Naive B cell (primary cell): Measurements from ENCODE around the gene CLBA1. TPM values are rescaled to one million over a fixed set of nuclear protein-coding genes. Genes with fewer than 3 reads are reported as not detected.
A peak's percentile ranks its signal among the peaks of the same experiment; 100 is the strongest.

ENCODE experiments used
- ATAC-seq, 2 donors: fragments of 150-1000 bp; cut with Tn5 transposase; 2 replicates each; pipeline ENCODE4 v1.10.0; 2021; ENCODE audit warnings: low read depth in 2 of 2, mild to moderate bottlenecking in 2 of 2, moderate library complexity in 2 of 2
- DNase-seq: peaks from one replicate; pipeline ENCODE4 v3.0.0; 2022
- H3K27ac Mint-ChIP-seq, 6 donors: one replicate each; pipeline ENCODE4 v1.8.0; 2020 to 2022; ENCODE audit warnings: mild to moderate bottlenecking in 6 of 6, mixed read lengths in 6 of 6, moderate library complexity in 5 of 6, inconsistent platforms in 2 of 6
- H3K27me3 Mint-ChIP-seq, 3 donors: one replicate each; pipeline ENCODE4 v1.8.0; 2021 to 2022; ENCODE audit warnings: mixed read lengths in 3 of 3, mild to moderate bottlenecking in 1 of 3
- H3K36me3 Mint-ChIP-seq, 2 donors: one replicate each; pipeline ENCODE4 v1.8.0; 2020 to 2022; ENCODE audit warnings: mixed read lengths in 2 of 2, inconsistent platforms in 1 of 2, mild to moderate bottlenecking in 1 of 2
- H3K4me1 Mint-ChIP-seq, 3 donors: one replicate each; pipeline ENCODE4 v1.8.0; 2020 to 2022; ENCODE audit warnings: mixed read lengths in 3 of 3, inconsistent platforms in 1 of 3, mild to moderate bottlenecking in 1 of 3, moderate library complexity in 1 of 3
- H3K4me3 Mint-ChIP-seq, 8 donors: one replicate each; pipeline ENCODE4 v1.8.0; 2020 to 2022; ENCODE audit warnings: mild to moderate bottlenecking in 8 of 8, mixed read lengths in 8 of 8, moderate library complexity in 8 of 8, inconsistent platforms in 2 of 8
- H3K9me3 Mint-ChIP-seq, 7 donors: one replicate each; pipeline ENCODE4 v1.8.0; 2020 to 2022; ENCODE audit warnings: mixed read lengths in 7 of 7, mild to moderate bottlenecking in 5 of 7, inconsistent platforms in 2 of 7, moderate library complexity in 1 of 7
- polyA plus RNA-seq, 6 donors: library from polyadenylated mRNA; unstranded; fragments of 300-500 nt; fragmentation: Illumina TruSeq; gene quantifications; one replicate each; pipeline ENCODE4 v1.2.3, GENCODE V29; 2021; ENCODE audit warnings: low read depth in 6 of 6

Gene CLBA1
- polyA plus RNA-seq, 6 donors from 2014 or later: 0.59 to 1.1 (median 0.85) TPM; not detected in 1

GRCh38 chr14:104968153-104968527 is 17.4 kb upstream of the CLBA1 start:
- Mint-ChIP-seq H3K36me3 (no peaks in the 10 kb centered on the region), H3K4me3 (peak overlapping the region in 1 of 8 donors; percentile 3), H3K27ac (no peak overlapping the region), H3K9me3 (no peaks in the 10 kb centered on the region), H3K27me3 (peaks cover 4 to 38% (median 18%) of the 10 kb centered on the region in 3 donors), H3K4me1 (peaks cover 2 to 8% (median 4%) of the 10 kb centered on the region in 3 donors)
- ATAC-seq (no peak), DNase-seq (no peak)

- Mint-ChIP-seq H3K4me3 (peak overlapping the region in 3 of 8 donors; percentile 3 to 35 (median 15)), H3K4me1 (peaks cover 2 to 8% (median 4%) of the 10 kb centered on the region in 3 donors), H3K9me3 (no peaks in the 10 kb centered on the region), H3K27me3 (peaks cover 4 to 38% (median 18%) of the 10 kb centered on the region in 3 donors), H3K27ac (peak overlapping the region in 1 of 6 donors; percentile 30), H3K36me3 (no peaks in the 10 kb centered on the region)
- ATAC-seq (peak in 1 of 2 donors; percentile 45), DNase-seq (no peak)
These were observed 16.8 kb upstream of the CLBA1 start for GRCh38 chr14:104968541-104969401.

DNA sequence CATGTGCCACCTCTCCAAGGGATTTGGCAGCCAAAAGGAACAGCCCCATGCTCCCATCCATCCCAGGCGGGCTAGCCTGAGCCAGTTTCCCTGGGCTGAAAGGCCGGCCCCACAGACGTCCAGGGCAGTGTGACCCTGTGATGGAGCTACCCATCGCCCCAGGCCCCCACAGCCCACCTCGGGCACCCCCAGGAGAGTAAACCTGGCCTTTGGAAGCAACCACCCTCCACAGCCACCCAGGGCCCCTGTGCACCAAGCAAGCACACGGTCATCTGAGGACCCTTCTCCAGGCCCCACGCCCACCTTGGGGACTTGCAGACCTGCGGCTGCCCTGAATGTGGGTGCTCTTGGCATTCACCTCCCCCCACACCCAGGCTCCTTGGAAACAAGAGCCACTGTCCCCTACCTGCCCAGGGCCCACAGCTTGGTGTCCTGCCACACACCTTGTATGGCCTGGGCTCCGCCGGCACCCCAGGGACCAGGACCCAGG is 15.8 kb upstream of the CLBA1 start:
- H3K36me3 Mint-ChIP-seq: no peaks in the 10 kb centered on the region
- no peak for ATAC-seq
- no peak for DNase-seq
- H3K27ac Mint-ChIP-seq: no peak overlapping the region
- H3K27me3 Mint-ChIP-seq: peaks cover 4 to 46% (median 26%) of the 10 kb centered on the region in 3 donors
- H3K4me3 Mint-ChIP-seq: no peak overlapping the region
- H3K9me3 Mint-ChIP-seq: no peaks in the 10 kb centered on the region
- H3K4me1 Mint-ChIP-seq: peaks cover 2 to 8% (median 4%) of the 10 kb centered on the region in 3 donors

DNA sequence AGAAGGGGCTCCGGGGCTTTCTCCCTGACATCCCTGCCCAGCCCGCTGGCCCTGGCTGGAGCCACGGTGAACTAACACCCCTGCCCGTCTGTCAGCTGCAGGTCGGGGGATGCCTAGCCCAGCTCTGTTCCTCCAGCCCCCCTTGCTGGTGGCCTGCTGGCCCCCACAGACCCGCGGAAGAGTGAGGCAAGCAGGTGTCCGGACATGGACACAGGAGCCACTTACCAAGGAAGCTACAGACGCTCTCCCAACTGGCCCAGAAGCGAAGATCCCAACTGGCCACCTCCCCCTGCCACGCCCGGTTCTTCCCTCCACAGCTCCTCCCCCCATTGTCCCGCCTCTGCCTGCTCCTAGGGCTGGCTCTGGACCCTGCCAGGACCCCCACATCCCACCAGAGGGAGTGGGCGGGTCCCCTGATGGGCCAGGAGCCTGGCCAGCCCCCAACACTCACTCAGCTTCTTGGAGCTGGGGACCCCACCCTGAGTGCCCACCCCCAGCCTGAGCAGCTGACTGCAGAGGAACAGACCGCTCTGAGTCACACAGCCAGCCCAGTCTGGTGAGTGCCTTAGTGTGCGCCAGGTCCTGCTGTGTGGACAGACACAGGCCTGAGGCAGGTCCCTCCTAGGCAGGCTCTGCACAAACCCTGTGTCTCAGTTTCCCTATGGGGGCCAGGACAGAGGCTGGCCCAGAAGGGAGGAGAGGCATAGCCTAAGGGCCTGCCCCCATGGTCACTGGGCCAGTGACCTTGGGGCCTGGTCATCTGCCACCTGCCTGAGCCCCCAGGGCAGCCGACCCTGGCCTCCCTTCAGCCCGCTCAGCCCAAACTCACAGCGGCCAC is 15.1 kb upstream of the CLBA1 start:
- Mint-ChIP-seq H3K4me3 (peak overlapping the region in 1 of 8 donors; percentile 59), H3K27me3 (peaks cover 4 to 48% (median 27%) of the 10 kb centered on the region in 3 donors), H3K4me1 (peaks cover 2 to 9% (median 4%) of the 10 kb centered on the region in 3 donors), H3K36me3 (no peaks in the 10 kb centered on the region), H3K27ac (no peak overlapping the region), H3K9me3 (no peaks in the 10 kb centered on the region)
- DNase-seq (no peak), ATAC-seq (no peak)

GRCh38 chr14:104971447-104972240 is 13.9 kb upstream of the CLBA1 start:
- H3K36me3 Mint-ChIP-seq: no peaks in the 10 kb centered on the region
- peaks cover 9 to 50% (median 29%) of the 10 kb centered on the region in 3 donors for H3K27me3 Mint-ChIP-seq
- DNase-seq (no peak), ATAC-seq (no peak)
- no peak overlapping the region for H3K4me3 Mint-ChIP-seq
- H3K4me1 Mint-ChIP-seq: peaks cover 5 to 21% (median 9%) of the 10 kb centered on the region in 3 donors
- peak overlapping the region in 1 of 6 donors; percentile 60 for H3K27ac Mint-ChIP-seq
- no peaks in the 10 kb centered on the region for H3K9me3 Mint-ChIP-seq

DNA sequence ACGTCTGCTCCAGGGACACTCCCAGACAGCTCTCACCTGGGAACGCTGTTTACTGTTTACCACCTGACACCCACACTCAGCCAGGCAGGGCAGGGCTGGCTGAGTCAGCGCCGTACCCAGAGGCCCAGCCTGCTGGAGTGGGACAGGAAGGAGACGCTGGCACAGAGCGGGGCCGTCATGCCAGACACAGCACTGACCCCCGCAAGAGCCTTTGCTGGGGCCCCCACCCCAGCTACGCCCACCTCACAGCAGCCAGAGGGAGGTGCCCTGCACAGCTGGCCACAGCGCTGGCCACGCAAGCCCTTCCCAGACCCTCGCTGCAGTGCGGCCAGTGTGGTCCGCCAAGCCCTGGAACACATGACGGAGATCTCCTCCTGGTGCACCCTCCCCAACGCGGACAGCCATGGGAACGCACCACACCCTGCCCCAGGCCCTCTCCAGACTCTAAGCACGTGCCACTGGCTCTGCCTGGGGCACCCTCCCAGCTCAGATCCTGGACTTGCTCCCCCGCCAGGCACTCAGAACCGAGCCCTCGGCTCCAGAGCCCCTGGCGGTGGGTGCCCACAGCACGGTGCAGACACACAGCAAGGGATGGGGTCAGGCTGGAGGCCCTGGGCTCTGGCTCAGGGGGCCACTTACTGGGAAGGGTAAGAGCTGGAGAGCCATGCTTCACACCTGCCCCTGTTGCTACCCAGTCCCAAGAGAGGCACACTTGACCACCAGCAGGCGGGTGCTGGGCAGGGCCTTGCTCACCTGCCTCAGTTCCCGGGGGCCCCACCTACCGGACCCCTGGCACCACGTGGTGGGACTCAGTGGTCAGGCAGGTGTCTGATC is 13.1 kb upstream of the CLBA1 start:
- DNase-seq (no peak), ATAC-seq (no peak)
- Mint-ChIP-seq H3K4me3 (no peak overlapping the region), H3K27me3 (peaks cover 9 to 49% (median 31%) of the 10 kb centered on the region in 3 donors), H3K4me1 (peaks cover 9 to 21% (median 9%) of the 10 kb centered on the region in 3 donors), H3K27ac (no peak overlapping the region), H3K36me3 (no peaks in the 10 kb centered on the region), H3K9me3 (no peaks in the 10 kb centered on the region)

GRCh38 chr14:104973135-104973384 is 12.5 kb upstream of the CLBA1 start:
- Mint-ChIP-seq H3K27ac (no peak overlapping the region), H3K4me1 (peaks cover 9 to 18% (median 13%) of the 10 kb centered on the region in 3 donors), H3K4me3 (no peak overlapping the region), H3K9me3 (no peaks in the 10 kb centered on the region), H3K36me3 (no peaks in the 10 kb centered on the region), H3K27me3 (peaks cover 9 to 44% (median 35%) of the 10 kb centered on the region in 3 donors)
- ATAC-seq: no peak
- DNase-seq: no peak

- H3K4me1 Mint-ChIP-seq: peaks cover 9 to 15% (median 13%) of the 10 kb centered on the region in 3 donors
- ATAC-seq: no peak
- no peak for DNase-seq
- H3K27me3 Mint-ChIP-seq: peaks cover 9 to 41% (median 36%) of the 10 kb centered on the region in 3 donors
- no peaks in the 10 kb centered on the region for H3K36me3 Mint-ChIP-seq
- no peak overlapping the region for H3K4me3 Mint-ChIP-seq
- H3K9me3 Mint-ChIP-seq: no peaks in the 10 kb centered on the region
- H3K27ac Mint-ChIP-seq: no peak overlapping the region
These were observed 12.0 kb upstream of the CLBA1 start for GRCh38 chr14:104973385-104974145.

GRCh38 chr14:104974146-104974541 is 11.4 kb upstream of the CLBA1 start:
- no peak overlapping the region for H3K27ac Mint-ChIP-seq
- H3K27me3 Mint-ChIP-seq: peaks cover 7 to 41% (median 36%) of the 10 kb centered on the region in 3 donors
- no peaks in the 10 kb centered on the region for H3K36me3 Mint-ChIP-seq
- peaks cover 11 to 18% (median 13%) of the 10 kb centered on the region in 3 donors for H3K4me1 Mint-ChIP-seq
- H3K4me3 Mint-ChIP-seq: no peak overlapping the region
- no peaks in the 10 kb centered on the region for H3K9me3 Mint-ChIP-seq
- ATAC-seq (no peak), DNase-seq (no peak)

GRCh38 chr14:104974665-104975390 is 10.8 kb upstream of the CLBA1 start:
- ATAC-seq: no peak
- Mint-ChIP-seq H3K27me3 (peaks cover 9 to 45% (median 33%) of the 10 kb centered on the region in 3 donors), H3K4me3 (no peak overlapping the region), H3K27ac (no peak overlapping the region), H3K9me3 (no peaks in the 10 kb centered on the region), H3K4me1 (peaks cover 13 to 17% (median 14%) of the 10 kb centered on the region in 3 donors), H3K36me3 (no peaks in the 10 kb centered on the region)
- DNase-seq: no peak

DNA sequence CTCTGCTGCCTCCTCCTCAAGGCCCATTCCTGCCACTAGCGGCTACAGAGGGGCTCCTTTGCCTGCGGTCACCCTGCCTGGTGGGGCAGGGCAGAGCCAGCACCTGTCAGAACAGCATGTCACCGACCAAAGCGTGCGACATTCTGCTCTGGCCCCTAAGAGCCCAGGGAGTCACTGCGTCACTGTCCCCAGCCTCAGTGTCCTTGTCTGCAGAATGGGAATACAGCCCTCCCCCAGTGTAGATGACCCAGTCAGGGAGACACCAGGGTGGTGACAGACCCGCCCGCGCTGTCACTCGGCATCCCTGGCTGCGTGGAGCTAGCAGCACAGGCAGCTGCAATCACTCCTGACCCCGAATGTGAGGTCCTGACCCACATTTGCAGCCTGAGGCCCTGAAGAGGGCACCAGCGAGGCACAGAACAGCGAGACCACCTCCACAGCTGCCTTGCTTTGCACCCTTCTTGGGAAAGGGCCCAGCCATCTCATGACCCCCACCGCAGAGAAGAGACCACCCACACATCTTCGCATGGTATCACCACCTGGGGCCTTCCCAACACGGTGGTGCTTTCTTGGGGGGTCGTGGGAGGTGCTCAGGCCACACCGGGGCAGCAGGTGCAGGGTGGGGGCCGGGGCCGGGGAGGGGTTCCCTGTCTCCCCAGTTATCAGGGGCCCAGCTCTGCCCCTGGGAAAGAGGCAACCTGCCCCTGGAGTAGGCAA is 9.9 kb upstream of the CLBA1 start:
- peak overlapping the region in 1 of 6 donors; percentile 86 for H3K27ac Mint-ChIP-seq
- H3K36me3 Mint-ChIP-seq: no peaks in the 10 kb centered on the region
- peaks cover 13 to 17% (median 14%) of the 10 kb centered on the region in 3 donors for H3K4me1 Mint-ChIP-seq
- H3K4me3 Mint-ChIP-seq: peak overlapping the region in 4 of 8 donors; percentile 50 to 67 (median 62)
- ATAC-seq: peak; percentile 35 to 40
- no peak for DNase-seq
- no peaks in the 10 kb centered on the region for H3K9me3 Mint-ChIP-seq
- H3K27me3 Mint-ChIP-seq: peaks cover 11 to 48% (median 33%) of the 10 kb centered on the region in 3 donors
